Measurements from ENCODE around the gene OR5AU1. TPM values are rescaled to one million over a fixed set of nuclear protein-coding genes. Genes with fewer than 3 reads are reported as not detected.
"Not testable (repeated sequence)": the region's sequence is repeated elsewhere in the genome, so short reads cannot be mapped to it uniquely, and the experiment has no call there.

OR5AU1 gene
- total RNA-seq, 1 donor from 2014 or later: not detected

- Histone ChIP-seq H3K4me3 (ENCODE audit: low read depth, low read length) (no peak overlapping the region), H3K27me3 (ENCODE audit: control insufficient read depth, insufficient read depth, low read length) (peaks cover 2% of the 10 kb centered on the region), H3K36me3 (ENCODE audit: control insufficient read depth, insufficient read depth, low read length) (no peaks in the 10 kb centered on the region)
- FAIRE-seq: no peak
- TF ChIP-seq CTCF (IDR thresholded peaks at IDR 0.05; ENCODE audit: insufficient read depth, low read length, severe bottlenecking): no peak
- DNase-seq (ENCODE audit: low read depth): no peak
Observed at GRCh38 chr14:21184254-21184653, 28.4 kb upstream of the OR5AU1 start.

- H3K27me3 ChIP-seq (ENCODE audit: control insufficient read depth, insufficient read depth, low read length): peaks cover 2% of the 10 kb centered on the region
- DNase-seq (ENCODE audit: low read depth): no peak
- H3K36me3 ChIP-seq (ENCODE audit: control insufficient read depth, insufficient read depth, low read length): no peaks in the 10 kb centered on the region
- TF ChIP-seq CTCF (IDR thresholded peaks at IDR 0.05; ENCODE audit: insufficient read depth, low read length, severe bottlenecking): no peak
- FAIRE-seq: no peak
- H3K4me3 ChIP-seq (ENCODE audit: low read depth, low read length): no peak overlapping the region
Observed at GRCh38 chr14:21182166-21182565, 26.3 kb upstream of the OR5AU1 start.

GRCh38 chr14:21171128-21171527, 15.3 kb upstream of the OR5AU1 start:
- Histone ChIP-seq H3K4me3 (ENCODE audit: low read depth, low read length) (no peak overlapping the region), H3K27me3 (ENCODE audit: control insufficient read depth, insufficient read depth, low read length) (no peaks in the 10 kb centered on the region), H3K36me3 (ENCODE audit: control insufficient read depth, insufficient read depth, low read length) (no peaks in the 10 kb centered on the region)
- FAIRE-seq (no peak), DNase-seq (ENCODE audit: low read depth) (no peak)
- no peak for TF ChIP-seq CTCF (IDR thresholded peaks at IDR 0.05; ENCODE audit: insufficient read depth, low read length, severe bottlenecking)

- no peaks in the 10 kb centered on the region for H3K27me3 ChIP-seq (ENCODE audit: control insufficient read depth, insufficient read depth, low read length)
- no peak overlapping the region for H3K4me3 ChIP-seq (ENCODE audit: low read depth, low read length)
- TF ChIP-seq CTCF (IDR thresholded peaks at IDR 0.05; ENCODE audit: insufficient read depth, low read length, severe bottlenecking): no peak
- H3K36me3 ChIP-seq (ENCODE audit: control insufficient read depth, insufficient read depth, low read length): no peaks in the 10 kb centered on the region
- FAIRE-seq (no peak), DNase-seq (ENCODE audit: low read depth) (no peak)
Observed at GRCh38 chr14:21169573-21169972, 13.7 kb upstream of the OR5AU1 start.

- no peak for FAIRE-seq
- H3K4me3 ChIP-seq (ENCODE audit: low read depth, low read length): no peak overlapping the region
- no peaks in the 10 kb centered on the region for H3K36me3 ChIP-seq (ENCODE audit: control insufficient read depth, insufficient read depth, low read length)
- no peaks in the 10 kb centered on the region for H3K27me3 ChIP-seq (ENCODE audit: control insufficient read depth, insufficient read depth, low read length)
- no peak for TF ChIP-seq CTCF (IDR thresholded peaks at IDR 0.05; ENCODE audit: insufficient read depth, low read length, severe bottlenecking)
- peak; percentile 69 for DNase-seq (ENCODE audit: low read depth)
Observed at GRCh38 chr14:21168055-21168454, 12.2 kb upstream of the OR5AU1 start.

GRCh38 chr14:21165670-21166069, 9.8 kb upstream of the OR5AU1 start:
- not testable (repeated sequence) for H3K36me3 ChIP-seq (ENCODE audit: control insufficient read depth, insufficient read depth, low read length); H3K27me3 ChIP-seq (ENCODE audit: control insufficient read depth, insufficient read depth, low read length); H3K4me3 ChIP-seq (ENCODE audit: low read depth, low read length); FAIRE-seq; DNase-seq (ENCODE audit: low read depth)

- H3K4me3 ChIP-seq (ENCODE audit: low read depth, low read length); H3K36me3 ChIP-seq (ENCODE audit: control insufficient read depth, insufficient read depth, low read length); H3K27me3 ChIP-seq (ENCODE audit: control insufficient read depth, insufficient read depth, low read length); DNase-seq (ENCODE audit: low read depth): not testable (repeated sequence)
- FAIRE-seq: peak; percentile 62
Observed at GRCh38 chr14:21165002-21165605, 9.2 kb upstream of the OR5AU1 start.
